Measurements from ENCODE around the gene ITGB8. TPM values are rescaled to one million over a fixed set of nuclear protein-coding genes. Genes with fewer than 3 reads are reported as not detected.
A peak's percentile ranks its signal among the peaks of the same experiment; 100 is the strongest.

ITGB8 gene
- total RNA-seq, 1 donor from 2014 or later: 1.5 TPM

- intact Hi-C loops (cut with micrococcal nuclease): no loop called here
- no peaks in the 10 kb centered on the region for H3K4me1 ChIP-seq
- no peak overlapping the region for H3K4me3 ChIP-seq
- no peak for DNase-seq
- H3K36me3 ChIP-seq: no peaks in the 10 kb centered on the region
- TF ChIP-seq CTCF (IDR thresholded peaks at IDR 0.05; ENCODE audit: borderline replicate concordance): no peak
- no peaks in the 10 kb centered on the region for H3K9me3 ChIP-seq (replicated peaks)
- no peak overlapping the region for H3K27ac ChIP-seq (replicated peaks)
- H3K27me3 ChIP-seq (ENCODE audit: low read depth): no peaks in the 10 kb centered on the region
Measured at GRCh38 chr7:20348125-20348807, 17.6 kb downstream of the ITGB8 start.

GRCh38 chr7:20350518-20350951, 19.8 kb downstream of the ITGB8 start:
- H3K27ac ChIP-seq (replicated peaks): no peak overlapping the region
- no peaks in the 10 kb centered on the region for H3K27me3 ChIP-seq (ENCODE audit: low read depth)
- H3K9me3 ChIP-seq (replicated peaks): no peaks in the 10 kb centered on the region
- H3K36me3 ChIP-seq: no peaks in the 10 kb centered on the region
- no peak for TF ChIP-seq CTCF (IDR thresholded peaks at IDR 0.05; ENCODE audit: borderline replicate concordance)
- DNase-seq: no peak
- intact Hi-C loops (cut with micrococcal nuclease): no loop called here
- H3K4me1 ChIP-seq: no peaks in the 10 kb centered on the region
- peak overlapping the region; percentile 1 for H3K4me3 ChIP-seq

- H3K27ac ChIP-seq (replicated peaks): no peak overlapping the region
- H3K27me3 ChIP-seq (ENCODE audit: low read depth): no peaks in the 10 kb centered on the region
- H3K9me3 ChIP-seq (replicated peaks): no peaks in the 10 kb centered on the region
- no peak for TF ChIP-seq CTCF (IDR thresholded peaks at IDR 0.05; ENCODE audit: borderline replicate concordance)
- peak overlapping the region; percentile 1 for H3K4me3 ChIP-seq
- no peaks in the 10 kb centered on the region for H3K36me3 ChIP-seq
- no peak for DNase-seq
- H3K4me1 ChIP-seq: no peaks in the 10 kb centered on the region
- intact Hi-C loops (cut with micrococcal nuclease): no loop called here
Measured at GRCh38 chr7:20350996-20351692, 20.4 kb downstream of the ITGB8 start.

- Histone ChIP-seq H3K4me3 (no peak overlapping the region), H3K4me1 (no peaks in the 10 kb centered on the region), H3K36me3 (no peaks in the 10 kb centered on the region), H3K27me3 (ENCODE audit: low read depth) (no peaks in the 10 kb centered on the region), H3K9me3 (replicated peaks) (no peaks in the 10 kb centered on the region), H3K27ac (replicated peaks) (no peak overlapping the region)
- TF ChIP-seq CTCF (IDR thresholded peaks at IDR 0.05; ENCODE audit: borderline replicate concordance): no peak
- intact Hi-C loops (cut with micrococcal nuclease): no loop called here
- DNase-seq: no peak
Measured at GRCh38 chr7:20351901-20352300, 21.2 kb downstream of the ITGB8 start.

GRCh38 chr7:20352573-20353306, 22.0 kb downstream of the ITGB8 start:
- intact Hi-C loops (cut with micrococcal nuclease): no loop called here
- H3K27ac ChIP-seq (replicated peaks): no peak overlapping the region
- no peaks in the 10 kb centered on the region for H3K9me3 ChIP-seq (replicated peaks)
- no peak for DNase-seq
- no peaks in the 10 kb centered on the region for H3K4me1 ChIP-seq
- H3K27me3 ChIP-seq (ENCODE audit: low read depth): no peaks in the 10 kb centered on the region
- no peak for TF ChIP-seq CTCF (IDR thresholded peaks at IDR 0.05; ENCODE audit: borderline replicate concordance)
- no peak overlapping the region for H3K4me3 ChIP-seq
- no peaks in the 10 kb centered on the region for H3K36me3 ChIP-seq
